NOMO-1 (cell line): ENCODE measurements around the gene FBXW8.

Experiments
- DNase-seq, 2 experiments: peaks; one replicate each; lab custom pipeline; 2025; ENCODE audit not compliant: unreplicated experiment in 2 of 2; lab: John Stamatoyannopoulos, UW

The FBXW8 gene

GRCh38 chr12:116884871-116885270 is 25.9 kb upstream of the FBXW8 start:
- peak in 1 of 2 experiments; percentile 20 for DNase-seq

GRCh38 chr12:116885491-116885890 is 25.3 kb upstream of the FBXW8 start:
- peak; percentile 59 to 78 for DNase-seq

- no peak for DNase-seq
Measured at GRCh38 chr12:116887244-116887643, 23.5 kb upstream of the FBXW8 start.

- no peak for DNase-seq
Measured at GRCh38 chr12:116887897-116888296, 22.9 kb upstream of the FBXW8 start.

DNA sequence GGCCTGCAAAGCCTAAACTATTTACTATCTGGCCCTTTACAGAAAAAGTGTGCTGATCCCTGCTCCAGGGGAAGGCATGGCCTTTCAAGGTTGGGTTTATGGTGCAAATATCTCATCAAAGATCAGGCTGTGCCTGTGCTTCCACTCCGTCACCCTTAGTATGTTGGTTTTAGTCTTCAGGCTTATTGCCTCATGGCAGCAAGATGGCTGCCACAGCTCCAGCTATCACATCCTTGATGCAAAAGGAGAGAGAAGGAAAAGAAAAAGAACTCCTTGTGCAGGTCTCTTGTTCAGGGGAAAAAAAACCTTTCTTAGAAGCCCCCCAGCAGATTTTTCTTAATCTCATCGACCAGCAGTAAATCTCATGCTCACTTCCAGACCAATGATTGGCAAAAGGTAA is 20.4 kb upstream of the FBXW8 start:
- no peak for DNase-seq

DNA sequence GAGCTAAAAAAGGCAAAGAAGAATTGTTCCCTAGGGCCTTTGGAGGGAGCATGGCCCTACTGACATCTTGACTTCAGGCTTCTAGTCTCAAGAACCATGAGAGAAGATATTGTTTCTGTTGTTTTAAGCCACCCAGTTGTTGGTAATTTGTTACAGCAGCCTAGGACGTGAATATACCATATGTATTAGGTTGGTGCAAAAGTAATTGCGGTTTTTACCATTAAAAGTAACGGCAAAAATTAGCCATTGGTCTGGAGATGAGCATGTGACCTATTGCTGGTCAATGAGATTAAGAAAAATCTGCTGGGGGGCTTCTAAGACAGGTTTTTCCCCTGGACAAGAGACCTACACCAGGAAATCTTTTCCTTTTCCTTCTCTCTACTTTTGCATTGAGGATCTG is 19.7 kb upstream of the FBXW8 start:
- DNase-seq: no peak

GRCh38 chr12:116892349-116893140 is 18.2 kb upstream of the FBXW8 start:
- DNase-seq: no peak

DNA sequence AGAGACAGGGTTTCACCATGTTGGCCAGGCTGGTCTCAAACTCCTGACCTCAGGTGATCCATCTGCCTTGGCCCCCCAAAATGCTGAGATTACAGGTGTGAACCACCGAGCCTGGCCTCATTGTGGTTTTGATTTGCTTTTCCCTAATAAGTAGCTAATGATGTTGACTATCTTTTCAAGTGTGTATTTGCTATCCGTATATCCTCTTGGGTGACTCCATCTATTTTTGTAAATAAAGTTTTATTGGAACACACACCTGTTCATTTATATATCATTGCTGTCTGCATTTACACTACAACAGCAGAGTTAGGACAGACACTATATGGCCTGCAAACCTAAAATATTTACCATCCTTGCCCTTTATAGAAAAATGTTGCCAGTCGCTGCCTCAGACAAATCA is 15.8 kb upstream of the FBXW8 start:
- DNase-seq: no peak

DNA sequence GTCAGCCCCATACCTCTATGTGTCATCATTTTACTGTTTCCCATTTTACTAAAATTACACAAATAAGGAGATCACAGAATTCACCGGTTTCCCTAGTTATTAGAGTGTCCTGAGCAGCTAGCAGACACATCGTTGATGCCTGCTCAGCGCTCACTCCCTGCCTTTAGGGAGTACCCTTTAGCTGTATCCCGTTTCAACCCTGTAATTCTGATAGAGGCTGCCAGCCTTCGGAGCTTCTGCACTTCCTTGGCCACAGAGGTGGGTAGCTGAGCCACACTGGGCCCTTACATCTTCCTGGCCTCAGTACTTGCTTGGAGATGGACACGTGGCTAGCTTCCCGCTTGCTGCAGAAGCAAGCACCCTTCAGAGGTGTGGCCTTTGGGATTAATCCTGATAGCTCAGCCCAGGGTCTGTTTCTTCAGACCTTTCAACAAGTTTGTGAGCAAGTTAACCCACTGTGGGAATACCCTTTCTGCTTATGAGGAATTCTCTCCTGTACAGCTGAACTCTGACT is 14.3 kb upstream of the FBXW8 start:
- DNase-seq: no peak

GRCh38 chr12:116897476-116897875 is 13.3 kb upstream of the FBXW8 start:
- DNase-seq: no peak

GRCh38 chr12:116898669-116899068 is 12.1 kb upstream of the FBXW8 start:
- no peak for DNase-seq

- DNase-seq: no peak
Measured at GRCh38 chr12:116901612-116902011, 9.1 kb upstream of the FBXW8 start.

DNA sequence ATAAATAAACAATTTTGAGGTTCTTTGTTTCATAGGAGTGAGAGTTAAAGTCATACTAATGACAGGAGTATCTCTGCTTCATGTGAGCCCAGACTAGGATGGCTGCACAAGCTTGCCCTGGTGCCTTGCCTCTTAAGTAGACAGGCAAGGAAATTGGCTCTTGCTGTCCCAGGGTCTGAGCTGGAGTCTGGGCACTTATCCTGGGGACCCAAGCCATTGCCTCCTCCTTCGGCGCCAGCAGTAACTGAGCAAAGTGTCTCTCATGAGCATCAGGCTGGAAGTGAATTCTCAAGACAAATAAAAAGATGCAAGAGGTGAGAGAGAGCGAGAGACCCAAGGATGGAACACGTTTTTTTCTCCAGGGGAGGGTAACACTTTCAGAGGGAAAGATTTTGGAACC is 6.9 kb upstream of the FBXW8 start:
- DNase-seq: no peak

DNA sequence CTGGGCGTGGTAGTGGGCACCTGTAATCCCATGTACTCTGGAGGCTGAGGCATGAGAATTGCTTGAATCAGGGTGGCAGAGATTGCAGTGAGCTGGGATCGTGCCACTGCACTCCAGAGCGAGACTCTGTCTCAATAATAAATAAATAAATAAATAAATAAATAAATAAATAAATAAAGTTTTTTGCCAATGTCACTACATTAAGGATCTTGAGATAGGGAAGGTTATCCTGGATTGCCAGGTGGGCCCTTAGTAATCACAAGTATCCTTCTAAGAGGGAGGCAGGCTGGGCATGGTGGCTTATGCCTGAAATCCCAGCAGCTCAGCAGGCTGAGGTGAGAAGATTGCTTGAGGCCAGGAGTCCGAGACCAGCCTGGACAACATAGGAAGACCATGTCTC is 4.5 kb upstream of the FBXW8 start:
- DNase-seq: no peak

DNA sequence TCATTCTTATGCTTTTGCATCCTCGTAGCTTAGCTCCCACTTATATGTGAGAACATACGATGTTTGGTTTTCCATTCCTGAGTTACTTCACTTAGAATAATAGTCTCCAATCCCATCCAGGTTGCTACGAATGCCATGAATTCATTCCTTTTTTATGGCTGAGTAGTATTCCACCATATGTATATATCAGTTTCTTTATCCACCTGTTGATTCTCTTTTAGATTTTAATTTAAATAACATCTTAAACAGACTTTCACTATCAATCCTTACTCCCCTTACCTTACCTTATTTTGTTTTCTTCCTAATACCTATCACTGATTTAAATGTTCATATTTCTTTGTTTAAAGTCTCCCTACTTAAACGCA is 488 bp upstream of the FBXW8 start:
- no peak for DNase-seq

DNA sequence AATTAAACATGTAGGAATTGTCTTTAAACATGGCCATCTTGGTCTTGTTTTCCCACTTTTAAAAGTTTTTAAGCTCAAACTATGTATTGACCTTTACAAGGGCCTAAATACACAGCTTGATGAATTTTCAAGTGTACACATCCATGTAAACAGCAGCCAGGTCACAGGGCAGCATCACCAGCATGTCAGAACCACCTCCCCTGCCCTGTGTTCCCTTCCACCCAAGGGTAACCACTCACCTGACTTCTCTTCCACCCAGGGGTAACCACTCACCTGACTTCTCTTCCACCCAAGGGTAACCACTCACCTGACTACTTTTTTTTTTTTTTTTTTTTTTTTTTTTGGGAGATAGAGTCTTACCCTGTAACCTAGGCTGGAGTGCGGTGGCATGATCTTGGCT is 4.6 kb downstream of the FBXW8 start:
- DNase-seq: no peak

DNA sequence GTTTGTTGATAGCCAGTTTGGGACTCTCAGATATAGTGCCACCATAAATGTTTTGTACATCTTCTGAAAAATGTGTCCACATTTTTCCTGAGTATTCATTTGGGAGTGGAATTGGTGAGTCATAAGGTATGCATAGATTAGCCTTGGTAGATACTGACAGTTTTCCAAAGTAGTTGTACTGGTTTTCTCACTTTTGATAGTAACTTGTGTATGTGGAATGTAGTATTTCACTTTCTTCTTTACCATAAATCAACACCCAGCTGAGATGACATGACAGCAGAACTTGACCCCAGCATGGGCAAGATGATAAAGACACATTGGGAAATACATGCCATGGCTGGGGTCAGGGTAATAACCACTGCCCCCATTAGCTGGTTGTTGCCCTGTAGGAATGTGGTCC is 5.4 kb downstream of the FBXW8 start:
- no peak for DNase-seq

GRCh38 chr12:116916714-116917114 is 6.0 kb downstream of the FBXW8 start:
- DNase-seq: peak; percentile 63 to 65

- no peak for DNase-seq
Measured at GRCh38 chr12:116918464-116918863, 7.7 kb downstream of the FBXW8 start.

GRCh38 chr12:116919247-116919661 is 8.5 kb downstream of the FBXW8 start:
- DNase-seq: peak; percentile 1 to 27

- no peak for DNase-seq
Measured at GRCh38 chr12:116919706-116920485, 9.1 kb downstream of the FBXW8 start.

DNA sequence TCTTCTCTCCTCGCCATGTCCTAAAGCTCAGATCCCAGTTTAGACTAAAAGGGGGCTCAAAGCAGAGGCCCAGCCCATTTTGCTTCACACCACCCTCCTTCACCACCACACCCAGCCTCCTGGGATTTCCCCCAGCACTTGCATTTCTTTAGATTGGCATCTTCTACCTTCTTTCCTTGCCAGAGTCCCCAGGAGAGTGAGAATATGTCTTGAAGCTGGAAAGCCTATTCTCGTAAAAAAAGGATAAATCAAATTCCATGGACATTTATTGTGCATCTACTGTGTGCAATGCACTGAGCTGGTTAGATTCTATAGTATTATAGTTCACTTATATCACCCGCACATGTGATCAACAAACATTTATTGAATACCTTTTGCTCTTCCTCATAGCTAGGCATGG is 10.2 kb downstream of the FBXW8 start:
- DNase-seq: no peak
